NCI-H446 (cell line): Measurements from ENCODE around the gene CCDC88C.

Experiments
- DNase-seq, 2 experiments: peaks; one replicate each; lab custom pipeline; 2025; lab: John Stamatoyannopoulos, UW

CCDC88C gene

GRCh38 chr14:91328313-91329050 lies 89.1 kb downstream of the CCDC88C start:
- DNase-seq = no peak

DNA sequence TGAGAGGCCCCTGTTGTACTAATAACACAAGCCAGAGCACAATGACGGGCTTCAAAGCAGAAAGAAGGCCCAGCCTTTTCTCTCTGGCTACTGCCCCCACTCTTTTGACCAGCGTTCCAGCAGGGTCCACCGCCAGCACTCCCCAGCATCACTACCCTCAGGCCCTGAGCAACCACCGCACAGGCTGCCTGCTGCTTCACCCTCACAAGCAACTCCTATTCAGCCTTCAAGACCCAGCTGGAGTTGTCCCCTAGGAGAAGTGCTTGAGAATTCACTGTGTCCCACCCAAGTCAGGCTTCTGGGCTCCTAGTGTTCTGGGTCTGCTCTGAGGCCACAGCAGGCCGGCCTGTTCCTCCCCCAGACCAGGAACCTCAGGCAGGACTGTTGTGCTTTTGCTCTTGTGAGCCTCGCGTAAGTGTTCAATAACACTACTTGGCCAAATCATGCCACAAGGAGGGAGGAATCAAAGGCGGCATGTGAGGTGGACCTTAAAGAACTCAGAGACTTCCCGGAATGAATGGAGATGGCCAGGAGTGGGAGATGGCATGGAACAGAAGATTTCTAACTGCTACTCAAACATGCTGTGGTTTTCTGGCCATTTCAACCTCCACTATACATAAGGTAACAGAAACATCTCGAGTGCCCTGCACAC lies 89.8 kb downstream of the CCDC88C start:
- DNase-seq = no peak

GRCh38 chr14:91327250-91327595 lies 90.4 kb downstream of the CCDC88C start:
- no peak for DNase-seq

GRCh38 chr14:91326514-91327249 lies 90.9 kb downstream of the CCDC88C start:
- DNase-seq = peak; percentile 20 to 58

- no peak for DNase-seq
These were observed 92.7 kb downstream of the CCDC88C start for GRCh38 chr14:91324606-91325575.

DNA sequence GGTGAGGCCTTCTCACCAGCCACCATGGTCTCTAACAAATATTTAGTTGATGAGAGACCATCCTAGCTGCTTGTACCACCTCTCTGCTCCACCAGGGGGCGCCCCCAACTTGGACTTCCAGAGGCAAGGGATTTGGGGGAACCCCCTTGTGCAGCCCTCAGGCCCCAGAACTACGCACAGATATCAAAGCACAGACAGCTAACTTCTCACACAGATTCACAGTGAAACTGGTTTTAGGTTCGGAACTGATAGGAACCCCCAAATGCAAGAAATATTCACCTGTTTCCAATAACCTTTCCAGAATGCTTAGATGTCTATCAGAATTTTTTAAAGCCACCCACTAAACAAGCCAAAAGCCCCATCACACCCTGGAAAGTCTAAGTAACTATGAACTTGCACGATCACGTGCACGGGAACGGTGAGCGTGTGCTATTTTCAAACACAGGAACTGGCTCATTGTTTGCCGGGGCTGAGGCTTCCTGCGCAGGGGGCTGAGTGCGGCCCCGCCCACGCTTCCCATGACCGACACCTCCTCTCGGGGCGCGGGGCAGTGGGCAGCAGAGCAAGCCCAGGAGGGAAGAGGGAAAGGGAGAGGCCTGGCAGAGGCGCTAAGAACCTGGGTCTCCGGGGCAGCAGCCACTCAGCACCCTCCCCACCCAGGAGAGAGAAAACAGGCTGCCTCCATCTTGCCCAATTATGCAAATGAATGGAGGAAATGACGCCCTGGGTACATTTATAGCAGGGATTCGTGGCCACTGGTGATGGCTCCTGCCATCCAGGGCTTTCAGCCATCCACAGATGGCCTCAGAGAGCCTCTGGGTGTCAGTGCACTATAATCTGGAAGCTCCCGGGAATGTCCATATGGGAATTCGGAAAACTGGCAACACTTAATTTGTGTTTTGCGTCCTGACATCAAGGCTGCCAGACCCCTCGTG lies 93.7 kb downstream of the CCDC88C start:
- DNase-seq = peak; percentile 91 to 98

- no peak for DNase-seq
These were observed 94.6 kb downstream of the CCDC88C start for GRCh38 chr14:91323031-91323430.

DNA sequence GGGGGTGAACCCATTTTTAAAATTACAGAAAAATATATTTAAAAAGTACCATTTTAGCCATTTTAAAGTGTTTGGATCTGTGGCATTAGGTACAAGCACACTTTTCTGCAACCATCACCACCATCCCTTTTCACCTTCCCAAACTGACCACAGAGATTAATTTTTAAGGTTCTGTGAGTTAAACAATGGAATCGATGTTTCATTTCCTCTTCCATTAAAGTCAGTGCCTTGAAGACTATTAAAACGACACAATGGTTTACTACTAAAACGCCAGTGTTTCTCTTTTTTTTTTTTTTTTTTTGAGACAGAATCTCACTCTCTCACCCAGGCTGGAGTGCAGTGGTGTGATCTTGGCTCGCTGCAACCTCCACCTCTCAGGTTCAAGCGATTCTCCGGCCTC lies 95.0 kb downstream of the CCDC88C start:
- DNase-seq = no peak

DNA sequence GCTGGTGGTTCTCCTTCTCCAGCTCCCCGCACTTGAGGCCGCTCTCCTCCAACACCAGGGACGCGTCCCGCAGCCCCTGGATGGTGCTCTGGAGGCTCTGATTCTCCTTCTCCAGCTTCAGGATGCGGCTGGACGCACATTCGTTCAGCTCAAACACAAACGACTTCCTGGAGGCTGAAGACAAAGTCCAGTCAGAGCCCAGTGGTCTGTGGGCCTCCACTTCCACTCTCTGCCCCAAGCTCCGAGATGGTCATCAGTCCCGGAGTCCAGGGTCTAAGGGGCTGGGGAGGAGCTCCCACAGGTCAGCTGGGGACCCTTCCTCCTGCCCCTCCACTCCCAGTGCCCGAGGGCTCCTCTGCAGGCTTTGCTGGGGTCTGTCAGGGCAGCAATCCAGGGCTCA lies 96.5 kb downstream of the CCDC88C start:
- no peak for DNase-seq

DNA sequence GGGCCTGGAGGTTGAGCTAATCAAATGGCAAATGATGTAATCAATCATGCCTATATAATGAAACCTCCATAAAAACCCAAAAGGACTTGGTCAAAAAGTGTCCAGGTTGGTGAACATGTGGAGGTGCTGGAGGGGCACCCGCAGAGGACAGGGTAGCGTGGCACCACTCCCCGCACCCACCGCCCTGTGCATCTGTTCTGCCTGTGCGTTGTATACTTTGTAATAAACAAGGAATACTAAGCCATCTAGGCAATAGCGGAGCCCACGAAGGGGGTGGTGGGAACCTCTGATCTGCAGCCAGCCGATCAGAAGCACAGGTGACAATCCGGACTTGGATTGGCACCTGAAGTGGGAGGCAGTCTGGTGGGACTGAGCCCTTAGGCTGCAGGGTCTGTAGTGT lies 97.4 kb downstream of the CCDC88C start:
- no peak for DNase-seq

DNA sequence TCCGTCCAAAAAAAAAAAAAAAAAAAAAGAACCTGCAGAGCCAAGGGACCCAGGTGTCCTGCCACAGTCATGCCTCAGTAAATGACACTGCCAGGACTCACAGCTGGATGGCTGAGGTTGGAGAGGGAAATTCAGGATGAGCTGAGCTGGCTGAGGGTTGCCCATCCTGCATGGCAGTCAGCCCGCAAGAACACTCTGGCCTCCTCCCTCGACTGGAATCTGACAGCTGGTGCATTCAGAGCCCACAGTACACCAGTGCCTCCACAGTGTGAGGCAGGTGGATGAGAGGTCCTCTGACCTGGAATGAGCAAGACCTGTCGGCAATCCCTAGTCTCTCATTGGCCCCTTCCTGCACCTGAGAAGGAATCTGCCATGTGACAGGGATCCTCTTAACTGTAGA lies 98.7 kb downstream of the CCDC88C start:
- no peak for DNase-seq

DNA sequence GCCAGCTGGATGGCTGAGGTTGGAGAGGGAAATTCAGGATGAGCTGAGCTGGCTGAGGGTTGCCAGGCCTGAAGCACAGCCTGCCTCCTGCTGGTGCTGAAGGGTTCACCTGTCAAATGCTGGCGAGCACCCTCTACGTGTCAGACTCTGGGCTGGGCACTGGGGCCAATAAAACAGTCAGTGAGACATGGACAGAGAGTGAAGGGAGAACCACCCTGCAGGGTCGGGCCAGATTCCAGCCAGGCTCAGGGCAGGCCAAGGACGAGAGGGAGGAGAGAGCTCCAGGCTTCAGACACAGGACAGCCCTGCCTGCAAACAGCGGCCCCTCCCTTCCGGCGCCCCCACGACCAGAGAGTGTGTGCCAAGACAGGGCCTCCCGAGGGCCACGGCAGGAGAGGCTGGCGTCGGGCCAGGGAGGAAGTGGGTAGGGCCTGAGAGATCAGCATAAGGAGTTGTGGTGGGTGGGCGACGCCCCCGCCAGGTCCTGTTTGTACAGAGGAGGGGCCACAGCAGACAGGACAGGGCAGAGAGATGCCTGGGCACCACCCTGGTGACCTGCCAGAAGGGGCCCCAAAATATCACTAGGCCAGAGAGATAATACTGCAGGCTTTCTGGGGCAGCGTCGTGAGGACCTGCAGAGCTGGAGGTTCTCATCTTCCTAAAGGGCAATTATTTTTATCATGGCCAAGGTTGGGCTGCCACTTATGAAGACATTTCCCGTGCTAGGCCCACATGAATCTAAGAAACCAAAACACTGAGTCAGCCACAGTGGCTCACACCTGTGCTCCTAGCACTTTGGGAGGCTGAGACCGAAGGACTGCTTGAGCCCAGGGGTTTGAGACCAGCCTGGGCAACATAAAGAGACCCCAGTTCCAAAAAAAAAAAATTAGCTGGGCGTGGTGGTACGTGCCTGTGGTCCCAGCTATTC lies 100.0 kb downstream of the CCDC88C start:
- DNase-seq = peak; percentile 55 to 83

GRCh38 chr14:91316761-91317160 lies 100.9 kb downstream of the CCDC88C start:
- DNase-seq = no peak

GRCh38 chr14:91315844-91316267 lies 101.8 kb downstream of the CCDC88C start:
- DNase-seq = no peak

- DNase-seq = no peak
These were observed 103.8 kb downstream of the CCDC88C start for GRCh38 chr14:91313852-91314251.

DNA sequence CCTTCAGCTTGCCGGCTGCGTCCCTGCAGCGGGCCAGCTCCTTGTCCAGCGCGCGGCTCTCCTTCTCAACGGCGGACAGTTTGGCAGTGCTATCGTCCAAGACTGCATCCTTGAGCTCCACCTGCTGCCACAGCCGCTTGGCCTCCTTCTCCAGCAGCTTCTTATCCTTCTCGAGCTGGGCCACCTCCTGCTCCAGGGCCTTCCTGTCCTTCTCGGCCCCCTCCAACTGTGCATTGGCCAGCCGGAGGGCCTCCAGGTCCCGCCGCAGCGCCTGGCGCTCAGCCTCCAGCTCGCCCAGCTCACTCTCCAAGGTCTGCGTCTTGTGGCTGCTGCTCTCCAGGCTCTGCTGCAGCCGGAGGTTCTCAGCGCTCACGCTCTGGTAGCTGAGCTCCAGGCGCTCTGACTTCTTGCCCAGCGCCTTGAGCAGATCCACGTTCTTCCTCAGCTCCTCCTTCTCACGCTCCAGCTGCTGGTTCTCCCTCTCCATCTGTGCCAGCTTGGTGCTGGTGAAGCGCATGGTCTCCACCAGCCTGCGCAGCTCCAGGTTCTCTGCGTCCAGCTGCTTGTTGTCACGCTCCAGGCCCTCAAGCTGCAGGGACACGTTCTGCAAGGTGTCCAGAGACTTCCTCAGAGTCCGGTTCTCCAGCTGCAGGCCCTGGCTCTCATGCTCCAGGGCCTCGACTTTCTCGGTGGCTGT lies 104.3 kb downstream of the CCDC88C start:
- DNase-seq = no peak

DNA sequence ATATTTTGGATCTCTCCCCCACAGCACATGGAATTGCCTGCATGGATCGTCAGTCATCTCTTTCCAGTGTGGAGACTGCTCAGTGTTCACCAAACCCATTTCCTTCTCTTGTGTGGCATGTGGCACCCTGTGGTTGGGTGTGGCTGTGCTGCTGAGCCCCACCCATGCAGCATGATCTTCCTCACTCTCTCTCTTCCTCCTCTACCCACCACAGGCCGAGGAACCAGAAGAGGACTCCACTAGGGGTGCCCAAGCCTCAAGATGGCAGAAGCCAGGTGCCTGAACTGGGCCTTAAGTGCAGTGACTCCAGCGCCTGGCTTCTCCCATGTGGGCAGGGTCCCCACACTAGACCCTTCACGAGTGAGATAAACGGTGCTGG lies 106.3 kb downstream of the CCDC88C start:
- no peak for DNase-seq

- no peak for DNase-seq
These were observed 106.9 kb downstream of the CCDC88C start for GRCh38 chr14:91310606-91311283.
